Glomerular visceral epithelial cell (primary cell): ENCODE measurements around the gene SEC61G.
A peak's percentile ranks its signal among the peaks of the same experiment; 100 is the strongest.

Experiments used
- DNase-seq: peaks from one replicate; pipeline ENCODE4 v3.0.0-alpha.2; 2016; ENCODE audit errors: extremely low spot score

SEC61G gene

DNA sequence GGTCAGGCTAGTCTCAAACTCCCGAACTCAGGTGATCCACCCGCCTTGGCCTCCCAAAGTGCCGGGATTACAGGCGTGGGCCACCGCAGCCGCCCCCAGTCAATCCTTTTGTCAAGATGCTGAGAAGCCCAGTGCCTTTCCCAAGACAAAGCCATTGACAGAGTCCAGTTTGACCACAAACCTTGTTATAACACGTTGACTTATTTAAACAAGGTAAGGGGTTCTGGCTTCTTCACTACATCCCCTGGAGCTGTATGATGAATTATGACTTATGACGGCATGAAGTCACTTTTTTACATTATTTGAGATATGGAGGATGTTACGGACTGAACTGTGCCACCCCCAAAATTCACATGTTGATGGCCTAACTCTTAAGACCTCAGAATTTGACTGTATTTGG, 5.8 kb upstream of the SEC61G start:
- DNase-seq: no peak

DNA sequence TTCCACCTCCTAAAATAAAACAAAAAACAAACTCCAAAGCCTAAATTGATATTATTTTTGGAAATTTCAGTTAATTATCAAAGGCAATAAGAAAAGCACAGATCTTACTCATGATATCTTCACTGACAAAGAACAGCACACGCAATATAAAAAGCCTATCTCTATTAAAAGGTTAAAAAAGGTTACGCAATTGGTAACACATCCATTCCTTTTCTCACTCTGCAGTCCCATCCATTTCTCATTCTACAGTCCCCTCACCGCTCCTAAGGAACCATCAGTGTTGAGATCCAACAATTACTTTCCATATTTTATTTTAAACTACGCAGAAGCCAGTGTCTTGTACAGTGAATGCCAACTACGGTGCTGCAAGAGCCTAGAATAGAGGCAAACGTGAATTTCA, 1.3 kb downstream of the SEC61G start:
- no peak for DNase-seq

DNA sequence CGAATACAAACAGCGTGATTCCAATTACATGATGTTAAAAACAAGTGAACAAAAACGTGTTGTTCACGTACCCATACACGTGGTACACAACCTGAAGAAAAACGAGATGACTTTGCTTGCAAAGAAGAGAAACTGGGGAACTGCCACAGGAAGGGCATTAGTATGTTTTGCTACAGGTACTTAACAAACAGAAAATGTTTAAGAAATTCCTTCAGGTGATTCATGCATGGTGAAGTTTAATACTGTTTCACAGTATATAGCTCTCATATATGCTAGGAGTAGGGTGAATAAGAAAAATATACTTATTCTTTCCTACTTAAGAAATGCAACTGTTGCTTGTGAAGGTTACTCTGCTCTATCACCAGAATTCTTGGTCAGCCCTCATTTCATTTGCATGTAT, 9.8 kb downstream of the SEC61G start:
- DNase-seq: no peak

DNA sequence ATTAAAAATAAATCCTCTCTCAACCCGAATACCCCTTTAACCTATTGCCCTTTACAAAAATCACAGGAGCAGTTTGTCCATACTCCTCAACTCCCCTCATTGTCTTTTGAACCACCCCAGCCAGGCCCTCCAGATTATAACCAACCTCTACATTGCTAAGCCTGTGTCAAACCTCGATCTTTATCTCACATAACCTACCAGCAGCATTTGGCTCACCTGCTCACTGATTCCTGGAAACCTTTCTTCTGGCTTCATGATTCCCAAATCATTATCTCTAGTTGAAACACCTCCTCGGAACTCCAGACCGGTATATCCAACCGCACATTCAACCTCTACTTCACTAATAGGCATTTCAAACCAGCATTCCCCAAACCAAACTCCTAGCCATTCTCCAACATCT, 11.8 kb downstream of the SEC61G start:
- DNase-seq: no peak

DNA sequence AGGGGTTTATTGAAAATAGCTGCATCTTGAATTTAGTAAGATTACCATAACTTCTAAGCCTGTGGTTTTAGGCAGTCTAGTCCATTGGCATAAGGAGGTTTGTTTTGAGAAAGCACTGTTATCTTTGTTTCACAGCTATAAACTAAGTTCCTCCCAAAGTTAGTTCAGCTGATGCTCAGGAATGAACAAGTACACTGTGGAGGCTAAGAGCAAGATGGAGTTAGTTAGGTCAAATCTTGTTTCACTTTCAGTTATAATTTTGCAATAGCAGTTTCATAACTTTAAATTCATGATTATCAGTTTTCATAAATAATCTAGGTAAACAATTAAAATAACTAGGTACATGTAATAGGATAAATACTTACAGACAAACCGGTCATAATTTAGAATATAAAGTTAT, 15.4 kb downstream of the SEC61G start:
- no peak for DNase-seq

DNA sequence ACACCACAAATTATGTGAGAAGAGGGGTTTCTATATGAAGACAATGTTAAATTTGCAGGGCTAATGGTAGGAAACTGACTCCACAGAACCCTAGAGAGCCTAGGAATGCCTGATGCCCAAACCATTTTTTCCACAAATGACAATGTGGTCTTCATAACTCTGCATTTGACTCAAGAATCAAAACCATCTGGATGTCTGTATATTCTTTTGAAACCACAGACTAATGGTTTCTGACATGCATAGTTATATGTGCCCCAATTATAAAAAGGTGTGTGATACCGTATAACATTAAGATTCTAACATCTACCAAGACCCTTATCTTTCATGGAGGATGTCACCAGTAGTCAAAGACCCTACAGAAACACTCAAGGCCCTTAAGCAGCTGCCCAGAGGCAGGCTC, 20.3 kb downstream of the SEC61G start:
- DNase-seq: no peak

DNA sequence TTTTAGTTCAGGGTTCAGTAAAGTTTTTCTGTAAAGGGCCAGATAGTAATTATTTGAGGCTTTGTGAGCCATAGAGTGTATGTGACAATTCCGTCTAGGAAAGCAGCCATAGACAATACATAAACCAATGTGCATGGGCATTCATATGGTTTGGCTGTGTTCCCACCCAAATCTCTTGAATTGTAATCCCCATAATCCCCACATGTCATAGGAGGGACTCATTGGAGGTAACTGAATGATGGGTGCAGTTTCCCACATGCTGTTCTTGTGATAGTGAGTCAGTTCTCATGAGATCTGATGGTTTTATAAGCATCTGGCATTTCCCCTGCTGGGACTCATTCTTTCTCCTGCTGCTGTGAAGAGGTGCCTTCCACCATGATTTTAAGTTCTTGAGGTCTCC, 29.9 kb downstream of the SEC61G start:
- no peak for DNase-seq

DNA sequence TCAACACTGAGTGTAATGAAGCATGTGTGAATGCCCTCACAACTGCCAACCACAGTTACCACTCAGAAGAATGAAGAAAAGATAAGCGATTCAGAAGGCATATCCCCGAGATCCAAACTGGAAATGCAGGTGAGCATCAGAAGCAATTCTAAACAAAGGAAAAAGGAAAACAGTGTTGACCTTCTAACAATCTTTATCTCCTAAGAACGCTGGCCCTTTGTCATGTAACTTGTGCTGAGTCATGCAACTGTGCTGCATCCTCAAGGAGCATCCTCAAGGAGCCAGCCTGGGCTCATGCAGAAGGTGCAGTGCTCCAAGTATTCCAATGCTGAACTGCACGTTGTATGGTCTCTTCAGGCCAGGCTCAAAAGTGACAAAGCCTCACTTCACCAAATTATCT, 30.6 kb downstream of the SEC61G start:
- no peak for DNase-seq

DNA sequence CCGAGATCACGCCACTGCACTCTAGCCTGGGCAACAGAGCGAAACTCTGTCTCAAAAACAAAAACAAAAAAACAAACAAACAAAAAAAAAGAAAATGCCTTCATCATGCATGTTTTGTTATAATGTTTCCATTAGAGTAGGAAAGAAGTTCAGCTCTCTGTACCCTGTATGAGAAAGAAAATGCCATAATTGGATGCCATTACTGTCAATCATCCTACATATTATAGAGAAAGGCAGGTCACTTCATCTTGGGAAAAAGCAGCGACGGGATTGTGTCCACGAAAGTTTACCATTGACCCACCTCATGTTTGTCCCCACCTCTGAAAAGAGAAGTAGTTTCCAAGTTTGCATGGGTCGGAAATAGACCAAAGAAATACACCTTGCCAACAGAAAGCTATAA, 33.8 kb downstream of the SEC61G start:
- no peak for DNase-seq

DNA sequence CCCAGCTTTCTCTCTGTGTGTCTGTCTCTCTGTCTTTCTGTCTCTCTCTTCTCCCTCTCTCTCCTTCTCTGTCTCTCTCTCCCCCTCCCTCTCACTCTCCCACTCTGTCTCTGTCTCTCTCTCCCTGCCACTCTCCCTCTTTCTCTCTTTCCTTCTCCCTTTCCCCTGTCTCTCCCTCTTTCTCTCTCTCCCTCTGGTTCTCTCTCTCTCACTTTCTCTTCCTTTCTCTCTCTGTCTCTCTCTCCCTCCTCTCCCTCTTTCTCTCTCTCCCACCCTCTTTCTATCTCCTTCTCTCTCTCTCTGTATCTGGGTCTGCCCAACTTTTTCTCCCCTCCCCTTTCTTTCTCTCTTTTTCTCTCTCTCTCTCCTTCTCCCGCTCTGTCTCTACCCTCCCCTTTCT, 36.5 kb downstream of the SEC61G start:
- DNase-seq: no peak

DNA sequence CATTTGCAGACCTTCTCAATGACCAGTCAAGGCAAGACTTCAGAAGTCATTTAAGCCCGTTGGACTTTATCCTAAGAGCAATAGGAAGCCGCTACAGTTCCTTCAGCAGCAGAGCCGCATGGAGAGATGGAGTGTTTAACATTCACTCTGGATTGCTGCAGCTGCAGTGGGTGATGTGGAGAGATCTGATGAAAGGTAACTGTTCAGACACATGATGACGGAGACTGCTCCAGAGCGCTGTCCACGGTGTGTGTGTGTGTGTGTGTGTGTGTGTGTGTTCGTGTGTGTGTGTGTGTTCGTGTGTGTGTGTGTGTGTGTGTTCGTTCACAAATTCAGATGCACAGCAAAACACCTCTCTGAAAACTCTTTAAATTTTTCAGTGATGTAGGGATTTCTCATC, 37.0 kb downstream of the SEC61G start:
- DNase-seq: no peak

DNA sequence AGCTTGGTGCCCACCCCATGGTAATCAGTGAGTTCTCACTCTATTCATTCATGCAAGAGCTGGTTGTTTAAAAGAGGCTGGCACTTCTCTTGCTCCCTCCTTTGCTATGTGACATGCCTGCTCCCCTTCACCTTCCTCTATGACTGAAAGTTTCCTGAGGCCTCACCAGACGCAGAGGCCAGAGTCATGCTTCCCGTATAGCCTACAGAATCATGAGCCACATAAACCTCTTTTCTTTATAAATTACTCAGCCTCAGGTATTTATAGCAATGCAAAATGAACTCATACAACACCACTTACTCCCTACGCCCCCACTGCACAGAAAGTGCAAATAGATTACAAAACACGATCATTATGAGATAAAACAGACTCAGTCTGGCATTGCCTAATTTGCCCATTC, 39.0 kb downstream of the SEC61G start:
- no peak for DNase-seq

DNA sequence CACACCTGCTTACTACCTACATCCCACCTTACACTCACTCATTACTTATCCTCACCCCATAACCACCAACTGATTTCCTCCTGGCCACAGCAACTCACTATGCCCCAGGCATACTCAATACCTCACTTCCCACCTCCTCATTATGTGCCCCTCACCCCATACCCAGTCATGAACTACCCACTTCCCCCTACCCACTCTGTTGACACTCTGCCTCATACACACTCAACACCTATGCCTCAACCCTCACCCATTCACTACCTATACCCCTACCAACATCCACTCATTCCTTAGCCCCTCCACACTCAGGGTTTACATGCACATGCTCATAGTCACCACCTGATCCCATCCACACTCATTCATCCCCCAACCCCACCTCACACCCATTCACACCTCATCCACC, 39.6 kb downstream of the SEC61G start:
- no peak for DNase-seq

DNA sequence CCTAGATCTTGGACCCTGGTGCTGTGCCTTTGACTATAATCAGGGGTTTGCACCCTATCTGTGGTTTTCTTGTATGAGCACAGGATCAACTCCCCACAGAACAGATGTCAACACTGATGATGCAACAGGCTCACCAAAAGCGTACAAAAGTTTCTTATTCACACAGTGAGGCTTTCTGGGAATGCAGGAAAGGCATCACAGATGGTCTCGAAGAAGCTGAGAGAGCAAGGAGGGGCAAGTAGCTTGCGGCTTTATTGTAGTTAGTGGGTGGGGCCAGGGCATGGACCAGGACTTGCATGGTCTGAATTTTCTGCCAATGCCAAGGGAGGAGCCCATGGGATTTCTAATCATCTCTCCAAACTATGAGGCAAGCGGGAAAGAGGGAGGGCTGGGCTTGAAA, 46.2 kb downstream of the SEC61G start:
- DNase-seq: no peak

DNA sequence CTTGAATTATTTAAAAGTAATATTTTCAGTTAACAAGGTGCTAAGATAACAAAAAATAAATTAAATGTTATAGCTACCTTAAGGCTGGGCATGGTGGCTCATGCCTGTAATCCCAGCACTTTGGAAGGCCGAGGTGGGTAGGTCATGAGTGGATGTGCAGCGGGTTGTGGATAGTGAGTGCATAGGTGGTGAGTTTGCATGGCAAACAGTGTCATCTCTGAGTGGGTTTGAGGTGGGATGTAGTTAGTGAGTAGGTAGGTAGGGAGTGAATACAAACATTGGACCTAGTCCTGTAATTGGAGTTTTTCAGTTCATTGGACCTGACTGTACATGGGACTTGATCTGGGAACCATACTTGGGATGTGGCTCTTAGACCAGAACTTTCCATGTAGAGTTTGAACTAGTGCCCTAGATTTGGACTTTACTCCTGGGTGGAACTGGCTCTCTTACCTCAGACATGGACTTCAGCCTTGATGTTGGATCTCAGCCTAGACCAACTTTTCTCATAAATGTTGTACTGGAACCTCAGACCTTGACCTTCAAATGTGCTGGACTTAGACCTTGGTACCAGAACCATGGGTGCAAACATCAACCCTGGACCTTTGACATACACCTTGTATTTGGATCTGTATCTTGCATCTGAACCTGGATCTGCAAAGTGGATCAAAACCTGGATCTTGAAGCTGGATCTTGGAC, 47.0 kb downstream of the SEC61G start:
- DNase-seq: no peak

DNA sequence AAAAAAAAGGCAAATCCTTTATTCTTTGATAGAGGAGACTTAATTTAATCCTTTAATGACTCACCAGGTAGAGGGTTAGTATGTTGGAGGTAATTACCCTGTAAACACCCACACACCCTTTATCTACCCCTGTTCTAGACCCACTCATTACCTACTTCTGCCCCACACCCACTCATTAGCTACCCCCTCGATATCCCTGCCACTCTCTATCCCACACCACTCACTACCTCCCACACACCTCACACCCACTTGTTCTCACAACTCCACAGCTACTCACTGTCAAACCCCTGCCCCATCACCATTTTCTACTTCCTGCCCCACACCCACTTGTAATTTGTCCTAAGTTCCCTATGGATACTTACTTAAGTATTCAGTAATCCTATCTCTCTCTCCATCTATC, 49.7 kb downstream of the SEC61G start:
- no peak for DNase-seq

DNA sequence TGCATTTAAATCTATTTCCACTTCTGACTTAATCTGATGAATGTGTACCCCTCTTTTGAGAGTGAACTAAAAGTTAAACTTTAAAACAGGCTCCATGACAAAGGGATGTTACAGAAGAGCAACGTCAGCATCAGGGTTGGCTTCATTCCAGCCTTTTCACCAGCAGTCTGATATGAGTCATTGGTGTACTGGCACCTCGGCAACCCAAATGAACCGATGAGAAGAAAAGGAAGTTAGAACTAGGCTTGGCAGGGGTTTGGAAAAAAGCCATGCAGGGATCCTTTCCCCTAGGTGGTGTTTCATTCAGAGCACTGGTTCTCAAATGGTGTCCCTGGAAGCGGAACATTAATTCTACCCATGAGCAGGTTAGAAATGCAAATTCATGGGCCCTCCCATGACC, 53.6 kb downstream of the SEC61G start:
- DNase-seq: peak; percentile 73

DNA sequence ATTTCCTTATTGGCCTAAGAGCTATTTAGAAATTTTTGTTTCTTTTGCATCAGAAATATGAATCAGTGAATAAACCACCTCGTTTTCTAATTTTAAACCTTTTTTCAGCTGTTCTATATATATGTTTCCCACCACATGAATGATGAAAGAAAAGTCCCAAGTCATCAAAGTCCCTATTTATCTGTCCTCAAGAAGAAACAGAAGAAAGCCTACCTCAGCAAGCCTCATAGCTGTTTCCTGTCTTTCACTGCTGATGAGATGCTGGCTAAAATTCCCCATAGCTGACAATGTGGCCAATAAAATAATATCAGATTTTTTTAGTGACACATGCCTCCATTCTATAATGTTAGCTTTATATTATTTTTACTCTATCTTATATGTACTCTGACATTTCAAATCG, 54.2 kb downstream of the SEC61G start:
- DNase-seq: no peak
